ENCODE data around the gene MTUS2.

MTUS2 gene

GRCh38 chr13:29508130-29508875 lies 688.2 kb downstream of the MTUS2 start:
- peak; percentile 48 to 66 (median 52) for DNase-seq (ENCODE audit: low read depth in 3 of 3)

GRCh38 chr13:29508876-29509252 lies 688.7 kb downstream of the MTUS2 start:
- DNase-seq (ENCODE audit: low read depth in 3 of 3) = no peak

GRCh38 chr13:29509999-29510589 lies 690.0 kb downstream of the MTUS2 start:
- no peak for DNase-seq (ENCODE audit: low read depth in 3 of 3)

GRCh38 chr13:29510651-29511084 lies 690.5 kb downstream of the MTUS2 start:
- no peak for DNase-seq (ENCODE audit: low read depth in 3 of 3)

GRCh38 chr13:29511106-29511796 lies 691.1 kb downstream of the MTUS2 start:
- no peak for DNase-seq (ENCODE audit: low read depth in 3 of 3)

GRCh38 chr13:29511980-29512379 lies 691.8 kb downstream of the MTUS2 start:
- no peak for DNase-seq (ENCODE audit: low read depth in 3 of 3)

GRCh38 chr13:29513002-29513980 lies 693.2 kb downstream of the MTUS2 start:
- DNase-seq (ENCODE audit: low read depth in 3 of 3) = no peak

GRCh38 chr13:29513981-29514719 lies 694.0 kb downstream of the MTUS2 start:
- DNase-seq (ENCODE audit: low read depth in 3 of 3) = no peak

GRCh38 chr13:29514720-29515310 lies 694.7 kb downstream of the MTUS2 start:
- DNase-seq (ENCODE audit: low read depth in 3 of 3) = no peak

- no peak for DNase-seq (ENCODE audit: low read depth in 3 of 3)
Measured at GRCh38 chr13:29515372-29515771, 695.2 kb downstream of the MTUS2 start.

- no peak for DNase-seq (ENCODE audit: low read depth in 3 of 3)
Measured at GRCh38 chr13:29516012-29516411, 695.9 kb downstream of the MTUS2 start.

- no peak for DNase-seq (ENCODE audit: low read depth in 3 of 3)
Measured at GRCh38 chr13:29516880-29517279, 696.7 kb downstream of the MTUS2 start.

- DNase-seq (ENCODE audit: low read depth in 3 of 3) = no peak
Measured at GRCh38 chr13:29519921-29520320, 699.8 kb downstream of the MTUS2 start.

GRCh38 chr13:29520671-29521070 lies 700.5 kb downstream of the MTUS2 start:
- DNase-seq (ENCODE audit: low read depth in 3 of 3) = no peak

GRCh38 chr13:29521336-29521735 lies 701.2 kb downstream of the MTUS2 start:
- DNase-seq (ENCODE audit: low read depth in 3 of 3) = no peak

- DNase-seq (ENCODE audit: low read depth in 3 of 3) = no peak
Measured at GRCh38 chr13:29522044-29522685, 702.0 kb downstream of the MTUS2 start.

GRCh38 chr13:29523199-29523961 lies 703.2 kb downstream of the MTUS2 start:
- DNase-seq (ENCODE audit: low read depth in 3 of 3) = no peak

GRCh38 chr13:29524176-29524575 lies 704.0 kb downstream of the MTUS2 start:
- no peak for DNase-seq (ENCODE audit: low read depth in 3 of 3)

- no peak for DNase-seq (ENCODE audit: low read depth in 3 of 3)
Measured at GRCh38 chr13:29524641-29525040, 704.5 kb downstream of the MTUS2 start.

Data from stimulated activated CD4-positive, alpha-beta T cell treated with anti-CD3 and anti-CD28 coated beads, TNF-alpha, amount 100 ng/mL, for 24 hours (primary cell).